Adrenal gland (tissue), 5 donors: ENCODE results near the gene DIAPH2.

Experiments used
- CTCF ChIP-seq, 6 experiments: fragments of 450-650 bp in 4 of 6; fragments of 200-600 bp in 2 of 6; sonication (generic) in 1 of 6; IDR thresholded peaks; 1 replicate in 5 of 6; 2 replicates in 1 of 6; pipeline versions ENCODE4 v1.5.1 to v1.8.0; 2016 to 2021; ENCODE audit warnings: antibody characterized with exemption in 6 of 6, mild to moderate bottlenecking in 2 of 6, moderate library complexity in 1 of 6
- POLR2A ChIP-seq, 2 donors: fragments of 450-650 bp; IDR thresholded peaks; one replicate each; pipeline ENCODE4 v1.6.1; 2017; ENCODE audit warnings: antibody characterized with exemption in 2 of 2, mild to moderate bottlenecking in 2 of 2, moderate library complexity in 1 of 2
- donor health status: DM: no; HTN: no; CAD: no.

DNA sequence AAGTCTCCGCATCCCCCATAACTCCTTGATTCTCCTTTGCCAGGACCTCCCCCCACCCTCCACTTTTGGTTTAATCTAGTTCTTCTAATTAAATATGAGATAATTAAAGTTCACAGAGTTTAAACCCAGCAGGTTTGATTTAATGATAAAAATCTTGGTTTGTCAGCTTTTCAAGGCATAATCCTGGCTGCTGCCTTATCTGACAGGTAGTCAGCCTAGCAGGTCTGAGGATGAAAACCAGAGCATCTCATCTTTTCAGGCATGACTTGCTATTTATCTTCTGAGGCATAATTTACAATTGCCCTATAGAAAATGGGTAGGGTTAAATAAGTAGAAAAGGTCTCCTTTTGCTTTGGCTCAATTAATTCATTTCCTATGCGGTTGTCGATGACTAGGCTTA, 790.3 kb downstream of the DIAPH2 start:
- TF ChIP-seq CTCF (IDR thresholded peaks at IDR 0.05): no peak
- TF ChIP-seq POLR2A (IDR thresholded peaks at IDR 0.05): no peak
